Ishikawa (cell line): ENCODE results near the gene SPIC.

ENCODE experiments used
- CEBPB ChIP-seq: IDR thresholded peaks from 2 replicates; pipeline ENCODE4 v1.6.1; 2012
- EP300 ChIP-seq: IDR thresholded peaks from 2 replicates; pipeline ENCODE4 v1.6.1; 2012; ENCODE audit warnings: borderline replicate concordance
- FOXM1 ChIP-seq: IDR thresholded peaks from 2 replicates; pipeline ENCODE4 v1.6.1; 2012; ENCODE audit warnings: low read depth, borderline replicate concordance
- MAX ChIP-seq: IDR thresholded peaks from 2 replicates; pipeline ENCODE4 v1.6.1; 2012
- NFIC ChIP-seq: IDR thresholded peaks from 2 replicates; pipeline ENCODE4 v1.6.1; 2012
- REST ChIP-seq: IDR thresholded peaks from 2 replicates; pipeline ENCODE4 v1.6.1; 2012; ENCODE audit warnings: low read depth, mild to moderate bottlenecking
- YY1 ChIP-seq: IDR thresholded peaks from 2 replicates; pipeline ENCODE4 v1.6.1; 2012; ENCODE audit warnings: low read depth

- no peak for TF ChIP-seq CEBPB
- no peak for TF ChIP-seq REST
- TF ChIP-seq YY1: no peak
- no peak for TF ChIP-seq FOXM1
- no peak for TF ChIP-seq NFIC
- TF ChIP-seq MAX: no peak
- no peak for TF ChIP-seq EP300
These were observed 18.4 kb downstream of the SPIC start for GRCh38 chr12:101493556-101493955.
